DOHH2 (cell line): Measurements from ENCODE around the gene ZNF124.

ENCODE experiments used
- EZH2phosphoT487 ChIP-seq: fragments of 200-600 bp; sonication (generic); IDR thresholded peaks from 2 replicates; pipeline ENCODE4 v1.6.1; 2017; ENCODE audit warnings: borderline replicate concordance, mild to moderate bottlenecking, antibody characterized with exemption, low read length, moderate library complexity, mixed read lengths
- TF ChIP-seq, protein P1 (sequence below): fragments of 200-600 bp; sonication (generic); IDR thresholded peaks from one replicate; pipeline ENCODE4 v1.5.1; 2014; ENCODE audit warnings: antibody characterized with exemption, mild to moderate bottlenecking, low read depth, low read length; ENCODE audit not compliant: poor library complexity, severe bottlenecking

DNA sequence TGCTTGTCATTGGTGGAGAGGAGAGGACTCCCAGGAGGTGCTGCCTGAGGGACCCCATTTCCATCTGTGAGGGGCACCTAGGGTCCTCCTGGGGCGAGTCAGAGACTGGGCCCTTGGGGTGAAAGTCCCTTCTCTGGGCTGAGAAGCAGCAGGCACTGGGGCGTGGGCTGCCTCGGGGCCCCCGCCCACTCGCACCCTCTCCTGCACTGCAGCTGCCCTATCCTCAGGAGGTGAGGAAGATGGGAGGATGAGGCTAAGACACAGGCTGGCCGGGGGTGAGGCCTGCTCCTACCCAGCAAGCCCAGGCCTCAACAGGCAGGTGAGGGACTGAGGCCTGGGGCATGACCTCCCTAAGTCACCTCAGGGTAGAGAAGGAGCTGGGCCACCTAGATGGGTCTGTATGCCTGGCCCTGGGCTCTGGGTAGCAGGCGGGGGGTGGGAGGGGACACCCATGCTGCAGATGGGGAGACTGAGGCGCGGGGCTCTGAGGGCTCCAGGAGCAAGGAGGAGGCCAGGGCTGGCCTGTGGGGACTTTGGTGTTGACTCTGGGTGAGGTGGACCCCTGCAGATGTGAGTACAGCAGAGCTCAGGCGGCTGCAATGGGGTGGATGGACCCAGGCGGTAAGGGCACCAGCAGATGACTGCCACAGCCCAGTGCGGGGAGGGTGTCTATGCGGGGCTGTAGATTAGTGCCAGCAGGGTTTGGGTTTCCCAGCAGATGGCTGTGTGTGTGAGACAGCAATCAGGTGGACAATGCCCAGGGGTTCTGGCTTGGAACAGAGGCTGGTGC lies 57.3 kb downstream of the ZNF124 start:
- TF ChIP-seq, protein P1, sequence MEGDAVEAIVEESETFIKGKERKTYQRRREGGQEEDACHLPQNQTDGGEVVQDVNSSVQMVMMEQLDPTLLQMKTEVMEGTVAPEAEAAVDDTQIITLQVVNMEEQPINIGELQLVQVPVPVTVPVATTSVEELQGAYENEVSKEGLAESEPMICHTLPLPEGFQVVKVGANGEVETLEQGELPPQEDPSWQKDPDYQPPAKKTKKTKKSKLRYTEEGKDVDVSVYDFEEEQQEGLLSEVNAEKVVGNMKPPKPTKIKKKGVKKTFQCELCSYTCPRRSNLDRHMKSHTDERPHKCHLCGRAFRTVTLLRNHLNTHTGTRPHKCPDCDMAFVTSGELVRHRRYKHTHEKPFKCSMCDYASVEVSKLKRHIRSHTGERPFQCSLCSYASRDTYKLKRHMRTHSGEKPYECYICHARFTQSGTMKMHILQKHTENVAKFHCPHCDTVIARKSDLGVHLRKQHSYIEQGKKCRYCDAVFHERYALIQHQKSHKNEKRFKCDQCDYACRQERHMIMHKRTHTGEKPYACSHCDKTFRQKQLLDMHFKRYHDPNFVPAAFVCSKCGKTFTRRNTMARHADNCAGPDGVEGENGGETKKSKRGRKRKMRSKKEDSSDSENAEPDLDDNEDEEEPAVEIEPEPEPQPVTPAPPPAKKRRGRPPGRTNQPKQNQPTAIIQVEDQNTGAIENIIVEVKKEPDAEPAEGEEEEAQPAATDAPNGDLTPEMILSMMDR, result no peak
- no peak for TF ChIP-seq EZH2phosphoT487
